Measurements from ENCODE around the gene RPL18. TPM values are rescaled to one million over a fixed set of nuclear protein-coding genes. Genes with fewer than 3 reads are reported as not detected.

The RPL18 gene
- total RNA-seq, 1 experiment from 2014 or later, result 1,812 TPM

GRCh38 chr19:48595171-48595570 is 23.8 kb downstream of the RPL18 start:
- Mint-ChIP-seq H3K27me3 (ENCODE audit: insufficient read depth, unreplicated experiment) (no peaks in the 10 kb centered on the region), H3K4me1 (ENCODE audit: low read depth, unreplicated experiment) (no peaks in the 10 kb centered on the region), H3K4me3 (ENCODE audit: unreplicated experiment) (no peak overlapping the region), H3K9me3 (ENCODE audit: unreplicated experiment) (no peaks in the 10 kb centered on the region), H3K27ac (ENCODE audit: unreplicated experiment) (no peak overlapping the region), H3K36me3 (ENCODE audit: insufficient read depth, unreplicated experiment) (no peaks in the 10 kb centered on the region)
- DNase-seq, result no peak
- Histone ChIP-seq H3K4me3 (ENCODE audit: low read depth, low read length) (no peak overlapping the region), H3K27me3 (replicated peaks; ENCODE audit: control insufficient read depth, insufficient read depth, low read length) (no peaks in the 10 kb centered on the region), H3K9me3 (no peaks in the 10 kb centered on the region), H3K36me3 (ENCODE audit: control insufficient read depth, insufficient read depth, low read length) (no peaks in the 10 kb centered on the region), H3K4me1 (no peaks in the 10 kb centered on the region)
- TF ChIP-seq CTCF (IDR thresholded peaks at IDR 0.05; ENCODE audit: insufficient read depth in 1 of 2, low read depth in 1 of 2, low read length in 1 of 2, severe bottlenecking in 1 of 2, unreplicated experiment in 1 of 2), result no peak
- CTCF ChIA-PET, result no interaction called here
- intact Hi-C loops (cut with micrococcal nuclease; ENCODE audit: unreplicated experiment), result no loop called here
- POLR2A ChIA-PET, result no interaction called here
- no TSS peak for BruUV-seq (replicated peaks)

- no peaks in the 10 kb centered on the region for H3K27me3 Mint-ChIP-seq (ENCODE audit: insufficient read depth, unreplicated experiment)
- intact Hi-C loops (cut with micrococcal nuclease; ENCODE audit: unreplicated experiment), result no loop called here
- no peaks in the 10 kb centered on the region for H3K27me3 ChIP-seq (replicated peaks; ENCODE audit: control insufficient read depth, insufficient read depth, low read length)
- H3K36me3 Mint-ChIP-seq (ENCODE audit: insufficient read depth, unreplicated experiment), result peaks cover 6% of the 10 kb centered on the region
- peak; percentile 8 to 11 for TF ChIP-seq CTCF (IDR thresholded peaks at IDR 0.05; ENCODE audit: insufficient read depth in 1 of 2, low read depth in 1 of 2, low read length in 1 of 2, severe bottlenecking in 1 of 2, unreplicated experiment in 1 of 2)
- no peaks in the 10 kb centered on the region for H3K9me3 Mint-ChIP-seq (ENCODE audit: unreplicated experiment)
- no peaks in the 10 kb centered on the region for H3K9me3 ChIP-seq
- H3K36me3 ChIP-seq (ENCODE audit: control insufficient read depth, insufficient read depth, low read length), result no peaks in the 10 kb centered on the region
- H3K4me1 Mint-ChIP-seq (ENCODE audit: low read depth, unreplicated experiment), result peaks cover 7% of the 10 kb centered on the region
- no peak overlapping the region for H3K4me3 Mint-ChIP-seq (ENCODE audit: unreplicated experiment)
- BruUV-seq (replicated peaks), result no TSS peak
- no peak for DNase-seq
- POLR2A ChIA-PET, result no interaction called here
- no peak overlapping the region for H3K27ac Mint-ChIP-seq (ENCODE audit: unreplicated experiment)
- no peaks in the 10 kb centered on the region; the same call in 1 of the 2 replicates for H3K4me1 ChIP-seq
- CTCF ChIA-PET, result no interaction called here
- no peak overlapping the region for H3K4me3 ChIP-seq (ENCODE audit: low read depth, low read length)
These were observed 28.0 kb downstream of the RPL18 start for GRCh38 chr19:48591021-48591420.

- Mint-ChIP-seq H3K9me3 (ENCODE audit: unreplicated experiment) (no peaks in the 10 kb centered on the region), H3K27ac (ENCODE audit: unreplicated experiment) (peak overlapping the region; percentile 74), H3K27me3 (ENCODE audit: insufficient read depth, unreplicated experiment) (no peaks in the 10 kb centered on the region), H3K36me3 (ENCODE audit: insufficient read depth, unreplicated experiment) (peaks cover 12% of the 10 kb centered on the region), H3K4me3 (ENCODE audit: unreplicated experiment) (peak overlapping the region; percentile 79), H3K4me1 (ENCODE audit: low read depth, unreplicated experiment) (peaks cover 14% of the 10 kb centered on the region)
- POLR2A ChIA-PET, result interaction anchor here (0.6 kb wide), 1 partner anchor 31 kb away, joined by 3 read pairs; the partner anchor contains the start of gene SPHK2
- CTCF ChIA-PET, result interaction anchor here (0.5 to 2.3 kb wide), 17 partner anchors 12 to 468 kb away, joined by 3 to 15 read pairs (median 4); partner anchors contain the start of gene GRWD1
- no TSS peak for BruUV-seq (replicated peaks)
- peak; percentile 95 to 97 for TF ChIP-seq CTCF (IDR thresholded peaks at IDR 0.05; ENCODE audit: insufficient read depth in 1 of 2, low read depth in 1 of 2, low read length in 1 of 2, severe bottlenecking in 1 of 2, unreplicated experiment in 1 of 2)
- DNase-seq, result peak; percentile 89 to 93
- H3K36me3 ChIP-seq (ENCODE audit: control insufficient read depth, insufficient read depth, low read length), result no peaks in the 10 kb centered on the region
- H3K9me3 ChIP-seq, result no peaks in the 10 kb centered on the region
- intact Hi-C loops (cut with micrococcal nuclease; ENCODE audit: unreplicated experiment), result loop anchor here (1.0 to 5.0 kb wide), 2 partner anchors 19 to 257 kb away; no protein-coding TSS in a partner anchor
- H3K27me3 ChIP-seq (replicated peaks; ENCODE audit: control insufficient read depth, insufficient read depth, low read length), result no peaks in the 10 kb centered on the region
- H3K4me1 ChIP-seq, result peaks cover 3% of the 10 kb centered on the region
- H3K4me3 ChIP-seq (ENCODE audit: low read depth, low read length), result peak overlapping the region; percentile 27
These were observed 30.1 kb downstream of the RPL18 start for GRCh38 chr19:48588670-48589401.

Measured in Caco-2 (cell line).